Measurements from ENCODE around the gene FIG4.
A peak's percentile ranks its signal among the peaks of the same experiment; 100 is the strongest.
"Not testable (repeated sequence)": the region's sequence is repeated elsewhere in the genome, so short reads cannot be mapped to it uniquely, and the experiment has no call there.

FIG4 gene

GRCh38 chr6:109747221-109747620 is 56.1 kb downstream of the FIG4 start:
- FAIRE-seq (no peak), DNase-seq (ENCODE audit: insufficient read length, low spot score) (no peak)

DNA sequence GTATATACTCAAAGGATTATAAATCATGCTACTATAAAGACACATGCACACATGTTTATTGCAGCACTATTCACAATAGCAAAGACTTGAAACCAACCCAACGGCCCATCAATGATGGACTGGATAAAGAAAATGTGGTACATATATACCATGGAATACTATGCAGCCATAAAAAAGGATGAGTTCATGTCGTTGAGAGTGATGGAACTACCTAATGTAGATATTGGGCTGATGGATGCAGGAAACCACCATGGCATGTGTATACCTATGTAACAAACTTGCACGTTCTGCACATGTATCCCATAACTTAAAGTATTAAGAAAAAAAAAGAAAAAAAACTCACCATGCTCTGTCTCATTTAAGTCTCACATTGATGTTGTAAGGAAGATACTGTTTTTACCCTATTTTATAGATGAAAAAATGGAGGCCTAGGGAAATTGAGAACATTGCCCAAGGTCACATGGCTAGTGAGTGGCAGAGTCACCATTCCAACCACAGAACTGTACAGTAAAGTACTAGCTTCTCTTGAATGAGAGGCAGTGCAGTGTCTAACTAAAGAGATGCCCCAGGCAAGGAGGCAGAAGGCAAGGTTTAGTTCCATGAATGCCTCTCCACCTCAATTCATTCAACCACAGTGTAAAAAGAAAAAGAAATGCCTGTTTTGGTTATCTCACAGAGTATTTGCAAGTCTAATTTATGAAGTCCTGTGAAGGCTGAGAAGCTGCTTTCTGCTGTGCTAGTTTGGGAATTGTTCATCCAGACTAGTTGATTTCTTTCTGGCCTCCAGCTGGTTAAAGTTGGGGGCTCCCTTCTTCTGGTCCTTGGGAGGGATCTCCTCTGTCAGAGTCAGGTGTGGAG is 68.2 kb downstream of the FIG4 start:
- FAIRE-seq (no peak), DNase-seq (ENCODE audit: insufficient read length, low spot score) (no peak)

GRCh38 chr6:109760208-109760607 is 69.1 kb downstream of the FIG4 start:
- FAIRE-seq (no peak), DNase-seq (ENCODE audit: insufficient read length, low spot score) (no peak)

DNA sequence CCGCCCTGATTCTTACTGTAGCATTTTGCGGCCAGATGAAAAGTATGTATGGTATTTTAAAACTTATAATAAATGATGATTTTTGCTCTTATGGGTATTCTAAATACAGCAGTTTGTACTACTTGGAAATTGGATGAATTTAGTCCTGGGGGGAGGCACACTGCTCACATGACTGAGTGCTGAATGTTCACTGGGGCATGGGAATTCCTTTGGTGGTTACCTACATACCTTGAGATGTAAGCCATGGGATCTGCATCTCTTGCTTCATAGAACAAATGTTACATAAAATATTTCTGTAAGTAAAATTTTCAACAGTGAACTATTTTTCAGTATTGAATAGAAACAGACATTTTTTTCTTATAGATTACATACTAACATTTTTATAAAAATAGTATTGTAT is 71.1 kb downstream of the FIG4 start:
- FAIRE-seq: no peak
- no peak for DNase-seq (ENCODE audit: insufficient read length, low spot score)

- DNase-seq (ENCODE audit: insufficient read length, low spot score): no peak
- no peak for FAIRE-seq
These were observed 71.8 kb downstream of the FIG4 start for GRCh38 chr6:109762769-109763441.

- FAIRE-seq (no peak), DNase-seq (ENCODE audit: insufficient read length, low spot score) (no peak)
These were observed 75.1 kb downstream of the FIG4 start for GRCh38 chr6:109766167-109766566.

DNA sequence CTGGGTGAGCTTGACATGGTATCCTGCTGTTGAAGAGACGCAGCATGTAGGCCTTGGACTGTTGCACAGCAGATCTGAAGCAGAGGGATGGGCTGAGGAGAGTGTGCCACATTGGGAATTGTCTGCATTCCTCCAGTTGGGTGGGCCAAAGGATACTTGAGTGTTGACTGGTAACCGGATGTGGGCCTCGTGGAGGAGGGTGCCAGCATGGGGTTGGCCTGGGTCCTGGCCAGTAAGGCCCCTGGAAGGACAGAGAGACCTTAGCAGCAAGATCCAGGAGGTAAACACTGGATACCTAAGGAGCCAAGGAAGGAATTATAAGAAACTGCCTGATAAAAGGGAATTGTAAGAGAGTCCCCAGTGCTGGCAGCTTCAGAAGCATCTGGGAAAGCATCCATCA is 76.9 kb downstream of the FIG4 start:
- FAIRE-seq (no peak), DNase-seq (ENCODE audit: insufficient read length, low spot score) (no peak)

- no peak for FAIRE-seq
- DNase-seq (ENCODE audit: insufficient read length, low spot score): no peak
These were observed 77.4 kb downstream of the FIG4 start for GRCh38 chr6:109768485-109768884.

DNA sequence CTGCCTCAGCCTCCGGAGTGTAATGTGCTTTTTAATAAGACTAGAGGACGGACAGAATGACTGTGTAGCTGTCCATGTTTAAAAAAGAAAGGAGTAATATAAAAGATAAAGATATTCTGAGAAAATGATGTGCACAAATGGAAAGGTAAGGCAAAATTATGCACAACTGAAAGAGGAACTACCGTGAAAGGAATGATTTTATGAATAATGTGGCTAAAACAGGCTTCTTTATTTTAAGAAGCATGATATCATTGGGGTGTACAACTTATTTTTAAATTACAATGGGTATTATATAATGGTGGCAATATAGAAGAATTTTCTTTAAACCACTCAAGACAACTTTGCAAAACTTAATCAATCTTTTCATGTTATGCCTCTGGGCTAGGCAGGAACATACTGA is 78.1 kb downstream of the FIG4 start:
- DNase-seq (ENCODE audit: insufficient read length, low spot score): no peak
- FAIRE-seq: no peak

- FAIRE-seq: no peak
- no peak for DNase-seq (ENCODE audit: insufficient read length, low spot score)
These were observed 79.0 kb downstream of the FIG4 start for GRCh38 chr6:109770047-109770446.

GRCh38 chr6:109770779-109771178 is 79.7 kb downstream of the FIG4 start:
- DNase-seq (ENCODE audit: insufficient read length, low spot score) (no peak), FAIRE-seq (no peak)

- FAIRE-seq; DNase-seq (ENCODE audit: insufficient read length, low spot score): not testable (repeated sequence)
These were observed 81.1 kb downstream of the FIG4 start for GRCh38 chr6:109771939-109772755.

DNA sequence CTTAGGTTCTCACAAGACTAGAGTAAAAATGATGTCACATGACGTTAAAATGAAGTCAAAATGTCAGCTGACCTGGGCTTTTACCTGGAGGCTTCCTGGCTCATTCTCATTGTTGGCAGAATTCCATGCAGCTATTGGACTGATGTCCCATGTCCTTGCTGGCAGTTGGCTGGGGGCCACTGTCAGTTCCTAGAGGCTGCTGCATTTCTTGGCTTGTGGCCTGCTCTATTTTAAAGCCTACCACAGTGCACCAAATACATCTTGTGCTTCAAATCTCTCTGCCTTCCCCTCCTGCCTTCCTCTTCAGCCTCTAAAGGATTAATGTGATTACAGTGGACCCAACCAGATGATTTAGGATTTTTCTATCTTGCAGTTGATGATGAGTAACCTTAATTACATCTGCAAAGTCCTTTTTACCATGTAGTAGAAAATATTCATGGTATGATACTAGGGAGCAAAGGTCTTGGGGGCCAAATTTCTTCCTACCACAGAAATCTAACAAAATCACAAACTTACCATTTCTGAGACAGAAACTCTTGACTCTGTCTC is 81.9 kb downstream of the FIG4 start:
- DNase-seq (ENCODE audit: insufficient read length, low spot score) (no peak), FAIRE-seq (no peak)

GRCh38 chr6:109781001-109781400 is 89.9 kb downstream of the FIG4 start:
- FAIRE-seq: no peak

DNA sequence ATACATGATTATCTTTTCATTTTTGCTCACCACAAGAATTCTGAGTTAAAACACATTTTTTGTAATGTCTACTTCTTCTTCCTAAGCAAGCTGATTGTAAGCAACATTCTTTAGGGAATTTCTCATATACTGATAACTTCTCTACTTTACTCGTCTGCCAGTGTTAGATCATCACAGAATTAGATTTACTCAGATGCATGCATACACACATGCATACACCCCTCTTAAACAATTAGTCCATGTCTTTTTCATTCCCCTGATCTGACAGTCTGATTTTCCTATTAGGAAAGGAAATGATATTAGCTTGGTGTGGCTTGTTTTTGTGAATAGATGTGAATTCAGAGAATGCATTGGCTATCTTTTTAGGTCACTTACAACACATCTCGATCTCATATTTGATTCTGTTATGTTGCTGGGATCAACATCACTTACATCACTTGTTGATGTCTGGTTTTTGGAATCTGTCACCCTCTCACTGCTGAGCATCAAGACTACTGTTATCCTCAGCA is 91.4 kb downstream of the FIG4 start:
- no peak for FAIRE-seq
- DNase-seq (ENCODE audit: insufficient read length, low spot score): no peak

More at GRCh38 chr6:109781001-109781400, 89.9 kb downstream of the FIG4 start:
- DNase-seq (ENCODE audit: insufficient read length, low spot score): no peak

- FAIRE-seq (no peak), DNase-seq (ENCODE audit: insufficient read length, low spot score) (no peak)
These were observed 92.3 kb downstream of the FIG4 start for GRCh38 chr6:109783250-109783986.

GRCh38 chr6:109787312-109787711 is 96.2 kb downstream of the FIG4 start:
- DNase-seq (ENCODE audit: insufficient read length, low spot score): no peak
- FAIRE-seq: no peak

DNA sequence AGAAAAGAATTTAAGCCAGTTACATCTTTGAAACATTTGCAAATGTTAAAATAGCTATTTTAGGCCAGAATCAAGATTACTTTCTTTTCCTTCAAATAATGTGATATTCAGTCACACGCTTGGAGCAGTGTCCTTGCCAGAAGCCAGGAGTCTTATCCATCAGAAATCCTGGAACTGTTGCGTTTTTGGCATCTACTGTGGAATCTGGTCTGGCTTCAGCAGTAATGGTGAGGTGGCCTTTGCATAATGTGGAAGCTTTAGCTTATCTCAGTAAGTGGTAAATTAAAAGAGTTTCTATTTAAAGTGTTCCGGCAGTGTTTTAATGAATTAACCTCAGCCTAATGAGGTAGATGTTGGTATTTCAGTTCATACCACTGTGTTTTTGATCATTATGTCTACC is 97.6 kb downstream of the FIG4 start:
- no peak for FAIRE-seq
- DNase-seq (ENCODE audit: insufficient read length, low spot score): no peak

GRCh38 chr6:109790131-109790530 is 99.0 kb downstream of the FIG4 start:
- FAIRE-seq (no peak), DNase-seq (ENCODE audit: insufficient read length, low spot score) (peak; percentile 22)

- FAIRE-seq (no peak), DNase-seq (ENCODE audit: insufficient read length, low spot score) (no peak)
These were observed 100.2 kb downstream of the FIG4 start for GRCh38 chr6:109791301-109791700.

All from HTR-8/SVneo (cell line).